Kidney glomerular epithelial cell (primary cell): ENCODE measurements around the gene CARD19.

Experiments
- DNase-seq: peaks from one replicate; lab custom pipeline; 2025; lab: John Stamatoyannopoulos, UW

The CARD19 gene

GRCh38 chr9:93064392-93065134, 31.5 kb upstream of the CARD19 start:
- no peak for DNase-seq

GRCh38 chr9:93065135-93065720, 30.8 kb upstream of the CARD19 start:
- DNase-seq, result no peak

- no peak for DNase-seq
Observed at GRCh38 chr9:93066978-93067603, 28.9 kb upstream of the CARD19 start.

GRCh38 chr9:93068956-93069355, 27.1 kb upstream of the CARD19 start:
- DNase-seq, result no peak

- DNase-seq, result no peak
Observed at GRCh38 chr9:93071464-93071863, 24.6 kb upstream of the CARD19 start.

GRCh38 chr9:93072383-93072795, 23.6 kb upstream of the CARD19 start:
- DNase-seq, result no peak

- DNase-seq, result no peak
Observed at GRCh38 chr9:93076101-93076791, 19.8 kb upstream of the CARD19 start.

- DNase-seq, result no peak
Observed at GRCh38 chr9:93076792-93077128, 19.3 kb upstream of the CARD19 start.

- no peak for DNase-seq
Observed at GRCh38 chr9:93077367-93077766, 18.6 kb upstream of the CARD19 start.

GRCh38 chr9:93077811-93078210, 18.2 kb upstream of the CARD19 start:
- DNase-seq, result no peak

- no peak for DNase-seq
Observed at GRCh38 chr9:93079371-93079770, 16.6 kb upstream of the CARD19 start.

GRCh38 chr9:93080406-93080805, 15.6 kb upstream of the CARD19 start:
- no peak for DNase-seq

- DNase-seq, result no peak
Observed at GRCh38 chr9:93081081-93081529, 14.9 kb upstream of the CARD19 start.

GRCh38 chr9:93081931-93082330, 14.1 kb upstream of the CARD19 start:
- DNase-seq, result no peak

GRCh38 chr9:93082841-93083411, 13.1 kb upstream of the CARD19 start:
- DNase-seq, result no peak

GRCh38 chr9:93083592-93084470, 12.2 kb upstream of the CARD19 start:
- DNase-seq, result no peak

GRCh38 chr9:93084471-93084881, 11.5 kb upstream of the CARD19 start:
- DNase-seq, result no peak

GRCh38 chr9:93085676-93086075, 10.3 kb upstream of the CARD19 start:
- DNase-seq, result no peak

GRCh38 chr9:93086447-93087224, 9.4 kb upstream of the CARD19 start:
- no peak for DNase-seq

- DNase-seq, result no peak
Observed at GRCh38 chr9:93087971-93088655, 7.9 kb upstream of the CARD19 start.
